ENCODE results near the gene OR2H2.

GRCh38 chr6:29596381-29596900, 11.5 kb downstream of the OR2H2 start:
- TF ChIP-seq EZH2phosphoT487 (IDR thresholded peaks at IDR 0.05; ENCODE audit: borderline replicate concordance, low read depth, low read length), result no peak
- TF ChIP-seq, protein P1, sequence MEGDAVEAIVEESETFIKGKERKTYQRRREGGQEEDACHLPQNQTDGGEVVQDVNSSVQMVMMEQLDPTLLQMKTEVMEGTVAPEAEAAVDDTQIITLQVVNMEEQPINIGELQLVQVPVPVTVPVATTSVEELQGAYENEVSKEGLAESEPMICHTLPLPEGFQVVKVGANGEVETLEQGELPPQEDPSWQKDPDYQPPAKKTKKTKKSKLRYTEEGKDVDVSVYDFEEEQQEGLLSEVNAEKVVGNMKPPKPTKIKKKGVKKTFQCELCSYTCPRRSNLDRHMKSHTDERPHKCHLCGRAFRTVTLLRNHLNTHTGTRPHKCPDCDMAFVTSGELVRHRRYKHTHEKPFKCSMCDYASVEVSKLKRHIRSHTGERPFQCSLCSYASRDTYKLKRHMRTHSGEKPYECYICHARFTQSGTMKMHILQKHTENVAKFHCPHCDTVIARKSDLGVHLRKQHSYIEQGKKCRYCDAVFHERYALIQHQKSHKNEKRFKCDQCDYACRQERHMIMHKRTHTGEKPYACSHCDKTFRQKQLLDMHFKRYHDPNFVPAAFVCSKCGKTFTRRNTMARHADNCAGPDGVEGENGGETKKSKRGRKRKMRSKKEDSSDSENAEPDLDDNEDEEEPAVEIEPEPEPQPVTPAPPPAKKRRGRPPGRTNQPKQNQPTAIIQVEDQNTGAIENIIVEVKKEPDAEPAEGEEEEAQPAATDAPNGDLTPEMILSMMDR (conservative IDR thresholded peaks at IDR 0.05; ENCODE audit: low read length), result no peak
